ENCODE results near the gene OTULINL. TPM values are rescaled to one million over a fixed set of nuclear protein-coding genes. Genes with fewer than 3 reads are reported as not detected.

OTULINL gene
- total and polyA plus RNA-seq, 9 donors, result 3.3 to 6.7 (median 5.2) TPM

GRCh38 chr5:14582797-14583137, 1.2 kb downstream of the OTULINL start:
- H3K4me3 ChIP-seq (ENCODE audit: low read length), result peak overlapping the region; percentile 55
- no peak overlapping the region for H3K27ac ChIP-seq (ENCODE audit: low read length)
- no peaks in the 10 kb centered on the region for H3K36me3 ChIP-seq (ENCODE audit: control insufficient read depth, insufficient read depth, low read length)
- no peaks in the 10 kb centered on the region for H3K9me3 ChIP-seq (replicated peaks; ENCODE audit: control insufficient read depth, low read depth, low read length)
- H3K4me1 ChIP-seq (ENCODE audit: control insufficient read depth, insufficient read depth, low read length), result peaks cover 9% of the 10 kb centered on the region
- DNase-seq, result peak; percentile 60
- peaks cover 28% of the 10 kb centered on the region for H3K27me3 ChIP-seq (ENCODE audit: control insufficient read depth, insufficient read depth, low read length)
- 23% methylated on average over 9 of the region's 9 CpGs for WGBS (ENCODE audit: insufficient coverage)

GRCh38 chr5:14584848-14585247, 3.3 kb downstream of the OTULINL start:
- H3K9me3 ChIP-seq (replicated peaks; ENCODE audit: control insufficient read depth, low read depth, low read length), result no peaks in the 10 kb centered on the region
- H3K4me1 ChIP-seq (ENCODE audit: control insufficient read depth, insufficient read depth, low read length), result peaks cover 9% of the 10 kb centered on the region
- no peak overlapping the region for H3K27ac ChIP-seq (ENCODE audit: low read length)
- H3K36me3 ChIP-seq (ENCODE audit: control insufficient read depth, insufficient read depth, low read length), result no peaks in the 10 kb centered on the region
- DNase-seq, result no peak
- no peak overlapping the region for H3K4me3 ChIP-seq (ENCODE audit: low read length)
- peaks cover 16% of the 10 kb centered on the region for H3K27me3 ChIP-seq (ENCODE audit: control insufficient read depth, insufficient read depth, low read length)
- WGBS (ENCODE audit: insufficient coverage), result 100% methylated on average over 2 of the region's 7 CpGs

GRCh38 chr5:14587150-14587549, 5.6 kb downstream of the OTULINL start:
- Histone ChIP-seq H3K27me3 (ENCODE audit: control insufficient read depth, insufficient read depth, low read length) (peaks cover 10% of the 10 kb centered on the region), H3K4me3 (ENCODE audit: low read length) (no peak overlapping the region), H3K36me3 (ENCODE audit: control insufficient read depth, insufficient read depth, low read length) (no peaks in the 10 kb centered on the region), H3K9me3 (replicated peaks; ENCODE audit: control insufficient read depth, low read depth, low read length) (no peaks in the 10 kb centered on the region), H3K27ac (ENCODE audit: low read length) (no peak overlapping the region), H3K4me1 (ENCODE audit: control insufficient read depth, insufficient read depth, low read length) (peaks cover 4% of the 10 kb centered on the region)
- DNase-seq, result peak; percentile 68
- 89% methylated on average over 6 of the region's 6 CpGs for WGBS (ENCODE audit: insufficient coverage)

- H3K4me3 ChIP-seq (ENCODE audit: low read length), result no peak overlapping the region
- H3K9me3 ChIP-seq (replicated peaks; ENCODE audit: control insufficient read depth, low read depth, low read length), result no peaks in the 10 kb centered on the region
- H3K27ac ChIP-seq (ENCODE audit: low read length), result no peak overlapping the region
- no peaks in the 10 kb centered on the region for H3K36me3 ChIP-seq (ENCODE audit: control insufficient read depth, insufficient read depth, low read length)
- peak; percentile 31 for DNase-seq
- no peaks in the 10 kb centered on the region for H3K4me1 ChIP-seq (ENCODE audit: control insufficient read depth, insufficient read depth, low read length)
- no CpG with 5 or more reads among the region's 2 CpGs for WGBS (ENCODE audit: insufficient coverage)
- H3K27me3 ChIP-seq (ENCODE audit: control insufficient read depth, insufficient read depth, low read length), result peaks cover under 1% of the 10 kb centered on the region
These were observed 6.6 kb downstream of the OTULINL start for GRCh38 chr5:14588145-14588544.

GRCh38 chr5:14588758-14589543, 7.4 kb downstream of the OTULINL start:
- Histone ChIP-seq H3K27me3 (ENCODE audit: control insufficient read depth, insufficient read depth, low read length) (no peaks in the 10 kb centered on the region), H3K36me3 (ENCODE audit: control insufficient read depth, insufficient read depth, low read length) (no peaks in the 10 kb centered on the region), H3K9me3 (replicated peaks; ENCODE audit: control insufficient read depth, low read depth, low read length) (no peaks in the 10 kb centered on the region), H3K27ac (ENCODE audit: low read length) (no peak overlapping the region), H3K4me1 (ENCODE audit: control insufficient read depth, insufficient read depth, low read length) (no peaks in the 10 kb centered on the region), H3K4me3 (ENCODE audit: low read length) (no peak overlapping the region)
- 58% methylated on average over 4 of the region's 10 CpGs for WGBS (ENCODE audit: insufficient coverage)
- no peak for DNase-seq

- Histone ChIP-seq H3K36me3 (ENCODE audit: control insufficient read depth, insufficient read depth, low read length) (no peaks in the 10 kb centered on the region), H3K9me3 (replicated peaks; ENCODE audit: control insufficient read depth, low read depth, low read length) (no peaks in the 10 kb centered on the region), H3K4me3 (ENCODE audit: low read length) (no peak overlapping the region), H3K27me3 (ENCODE audit: control insufficient read depth, insufficient read depth, low read length) (no peaks in the 10 kb centered on the region), H3K27ac (ENCODE audit: low read length) (no peak overlapping the region), H3K4me1 (ENCODE audit: control insufficient read depth, insufficient read depth, low read length) (peaks cover 5% of the 10 kb centered on the region)
- DNase-seq, result no peak
- WGBS (ENCODE audit: insufficient coverage), result 50% methylated on average over 1 of the region's 2 CpGs
These were observed 9.4 kb downstream of the OTULINL start for GRCh38 chr5:14590949-14591348.

- Histone ChIP-seq H3K36me3 (ENCODE audit: control insufficient read depth, insufficient read depth, low read length) (no peaks in the 10 kb centered on the region), H3K27me3 (ENCODE audit: control insufficient read depth, insufficient read depth, low read length) (no peaks in the 10 kb centered on the region), H3K9me3 (replicated peaks; ENCODE audit: control insufficient read depth, low read depth, low read length) (no peaks in the 10 kb centered on the region), H3K27ac (ENCODE audit: low read length) (no peak overlapping the region), H3K4me3 (ENCODE audit: low read length) (no peak overlapping the region), H3K4me1 (ENCODE audit: control insufficient read depth, insufficient read depth, low read length) (peaks cover 5% of the 10 kb centered on the region)
- DNase-seq, result no peak
- WGBS (ENCODE audit: insufficient coverage), result no CpG with 5 or more reads among the region's 2 CpGs
These were observed 10.0 kb downstream of the OTULINL start for GRCh38 chr5:14591548-14591947.

GRCh38 chr5:14593326-14594021, 11.9 kb downstream of the OTULINL start:
- Histone ChIP-seq H3K4me3 (ENCODE audit: low read length) (no peak overlapping the region), H3K36me3 (ENCODE audit: control insufficient read depth, insufficient read depth, low read length) (no peaks in the 10 kb centered on the region), H3K9me3 (replicated peaks; ENCODE audit: control insufficient read depth, low read depth, low read length) (no peaks in the 10 kb centered on the region), H3K27ac (ENCODE audit: low read length) (no peak overlapping the region), H3K4me1 (ENCODE audit: control insufficient read depth, insufficient read depth, low read length) (peaks cover 5% of the 10 kb centered on the region), H3K27me3 (ENCODE audit: control insufficient read depth, insufficient read depth, low read length) (no peaks in the 10 kb centered on the region)
- WGBS (ENCODE audit: insufficient coverage), result no CpG with 5 or more reads among the region's 4 CpGs
- no peak for DNase-seq

GRCh38 chr5:14594378-14595074, 12.9 kb downstream of the OTULINL start:
- DNase-seq, result no peak
- Histone ChIP-seq H3K27ac (ENCODE audit: low read length) (peak overlapping the region; percentile 15), H3K9me3 (replicated peaks; ENCODE audit: control insufficient read depth, low read depth, low read length) (no peaks in the 10 kb centered on the region), H3K27me3 (ENCODE audit: control insufficient read depth, insufficient read depth, low read length) (no peaks in the 10 kb centered on the region), H3K4me1 (ENCODE audit: control insufficient read depth, insufficient read depth, low read length) (peaks cover 5% of the 10 kb centered on the region), H3K36me3 (ENCODE audit: control insufficient read depth, insufficient read depth, low read length) (no peaks in the 10 kb centered on the region), H3K4me3 (ENCODE audit: low read length) (no peak overlapping the region)
- WGBS (ENCODE audit: insufficient coverage), result 17% methylated on average over 1 of the region's 4 CpGs

- H3K4me3 ChIP-seq (ENCODE audit: low read length), result no peak overlapping the region
- no peaks in the 10 kb centered on the region for H3K27me3 ChIP-seq (ENCODE audit: control insufficient read depth, insufficient read depth, low read length)
- DNase-seq, result peak; percentile 78
- WGBS (ENCODE audit: insufficient coverage), result 29% methylated on average over 1 of the region's 3 CpGs
- peak overlapping the region; percentile 15 for H3K27ac ChIP-seq (ENCODE audit: low read length)
- no peaks in the 10 kb centered on the region for H3K9me3 ChIP-seq (replicated peaks; ENCODE audit: control insufficient read depth, low read depth, low read length)
- no peaks in the 10 kb centered on the region for H3K36me3 ChIP-seq (ENCODE audit: control insufficient read depth, insufficient read depth, low read length)
- H3K4me1 ChIP-seq (ENCODE audit: control insufficient read depth, insufficient read depth, low read length), result peaks cover 5% of the 10 kb centered on the region
These were observed 13.6 kb downstream of the OTULINL start for GRCh38 chr5:14595189-14595588.

Data from muscle of leg (tissue), 11 donors.